Activated gamma-delta T cell treated with anti-CD3 and anti-CD28 coated beads, Interleukin-2, amount 50 U/mL, for 16 hours (primary cell): ENCODE measurements around the gene SSTR5.

ENCODE experiments used
- DNase-seq: peaks from one replicate; pipeline ENCODE4 v3.0.0-alpha.2; 2020; ENCODE audit warnings: low read depth

Gene SSTR5

GRCh38 chr16:1039762-1040161 is 32.8 kb upstream of the SSTR5 start:
- no peak for DNase-seq

GRCh38 chr16:1040346-1040745 is 32.2 kb upstream of the SSTR5 start:
- DNase-seq = no peak

- no peak for DNase-seq
Observed at GRCh38 chr16:1042049-1042744, 30.4 kb upstream of the SSTR5 start.

- DNase-seq = no peak
Observed at GRCh38 chr16:1042866-1043265, 29.7 kb upstream of the SSTR5 start.

- DNase-seq = no peak
Observed at GRCh38 chr16:1043881-1044451, 28.6 kb upstream of the SSTR5 start.

- DNase-seq = no peak
Observed at GRCh38 chr16:1044460-1045309, 27.9 kb upstream of the SSTR5 start.

GRCh38 chr16:1045310-1045992 is 27.1 kb upstream of the SSTR5 start:
- DNase-seq = no peak

GRCh38 chr16:1045993-1046911 is 26.3 kb upstream of the SSTR5 start:
- no peak for DNase-seq

GRCh38 chr16:1047123-1047522 is 25.4 kb upstream of the SSTR5 start:
- no peak for DNase-seq

GRCh38 chr16:1047801-1048200 is 24.7 kb upstream of the SSTR5 start:
- no peak for DNase-seq

- DNase-seq = no peak
Observed at GRCh38 chr16:1048442-1049112, 24.0 kb upstream of the SSTR5 start.

- no peak for DNase-seq
Observed at GRCh38 chr16:1049113-1049975, 23.2 kb upstream of the SSTR5 start.

- no peak for DNase-seq
Observed at GRCh38 chr16:1049976-1050247, 22.6 kb upstream of the SSTR5 start.

GRCh38 chr16:1050516-1050915 is 22.0 kb upstream of the SSTR5 start:
- no peak for DNase-seq

GRCh38 chr16:1050921-1051320 is 21.6 kb upstream of the SSTR5 start:
- DNase-seq = no peak

- no peak for DNase-seq
Observed at GRCh38 chr16:1051446-1051845, 21.1 kb upstream of the SSTR5 start.

- DNase-seq = no peak
Observed at GRCh38 chr16:1052721-1053120, 19.8 kb upstream of the SSTR5 start.

GRCh38 chr16:1053121-1053521 is 19.4 kb upstream of the SSTR5 start:
- DNase-seq = no peak

GRCh38 chr16:1053700-1054368 is 18.7 kb upstream of the SSTR5 start:
- DNase-seq = no peak
